Right renal cortex interstitium (tissue), 3 donors: ENCODE data around the gene TP53I11. TPM values are rescaled to one million over a fixed set of nuclear protein-coding genes. Genes with fewer than 3 reads are reported as not detected.

Experiments
- DNase-seq, 3 donors: peaks; one replicate each; pipeline ENCODE4 v3.0.0-alpha.2; 2013; ENCODE audit warnings: low read depth in 3 of 3, low spot score in 2 of 3
- polyA plus RNA-seq, 3 donors: library from polyadenylated mRNA; unstranded; fragments of 120-200 nt; gene quantifications; one replicate each; pipeline ENCODE4 v1.2.1, GENCODE V29; 2013; ENCODE audit not compliant: insufficient read length in 3 of 3

The TP53I11 gene, protein sequence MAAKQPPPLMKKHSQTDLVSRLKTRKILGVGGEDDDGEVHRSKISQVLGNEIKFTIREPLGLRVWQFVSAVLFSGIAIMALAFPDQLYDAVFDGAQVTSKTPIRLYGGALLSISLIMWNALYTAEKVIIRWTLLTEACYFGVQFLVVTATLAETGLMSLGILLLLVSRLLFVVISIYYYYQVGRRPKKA
- 10 to 100 TPM; 58.0 to 66.7 (median 61.8) TPM for polyA plus RNA-seq

DNA sequence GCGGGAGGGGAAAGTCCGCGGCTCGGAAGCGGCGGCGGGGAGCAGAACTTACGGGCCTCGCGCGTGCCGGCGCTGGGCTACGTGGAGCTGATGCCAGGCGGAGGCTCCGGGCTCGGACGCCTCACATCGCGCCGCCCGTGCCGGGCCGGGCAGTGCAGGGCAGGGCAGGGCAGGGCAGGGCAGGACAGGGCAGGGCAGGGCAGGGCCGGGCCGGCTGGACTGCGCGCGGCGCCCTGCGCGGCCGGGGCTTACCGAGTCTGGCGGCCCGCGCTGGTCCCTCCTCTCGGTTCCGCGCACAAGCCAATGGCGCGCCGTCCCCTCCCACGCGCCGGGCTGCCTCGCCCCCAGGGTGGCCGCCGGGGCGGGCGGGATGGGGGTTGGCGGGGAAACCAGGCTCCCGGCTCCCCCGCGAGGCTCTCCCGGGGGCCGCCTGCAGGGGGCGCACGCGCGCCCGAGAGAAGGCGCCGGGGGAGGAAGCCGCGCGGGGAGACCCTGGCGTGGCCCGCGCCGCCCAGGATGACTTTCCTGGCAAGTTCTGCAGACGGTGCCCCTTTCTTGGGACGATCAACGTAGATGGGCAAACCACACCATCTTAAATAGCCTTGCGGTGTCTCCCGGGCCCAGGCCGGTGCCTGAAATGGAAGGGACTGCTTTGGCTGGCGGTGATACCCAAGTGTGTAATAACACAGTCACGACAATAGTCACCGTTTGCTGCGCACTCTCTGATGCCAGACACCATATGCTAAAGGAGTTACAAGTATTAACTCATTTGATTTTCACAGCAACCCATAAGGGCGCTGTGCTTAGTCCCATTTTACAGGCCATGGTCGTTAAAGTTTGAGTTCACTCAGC lies at the start of gene TP53I11:
TSS of gene TP53I11 (minus strand) at position 259 of the 852 bp plus-strand sequence. CDS start 12,548 bp downstream, outside the sequence.
- peak in 1 of 3 donors; percentile 60 for DNase-seq

- DNase-seq: no peak
These were observed 48.4 kb upstream of the TP53I11 start for GRCh38 chr11:44999068-44999467.

DNA sequence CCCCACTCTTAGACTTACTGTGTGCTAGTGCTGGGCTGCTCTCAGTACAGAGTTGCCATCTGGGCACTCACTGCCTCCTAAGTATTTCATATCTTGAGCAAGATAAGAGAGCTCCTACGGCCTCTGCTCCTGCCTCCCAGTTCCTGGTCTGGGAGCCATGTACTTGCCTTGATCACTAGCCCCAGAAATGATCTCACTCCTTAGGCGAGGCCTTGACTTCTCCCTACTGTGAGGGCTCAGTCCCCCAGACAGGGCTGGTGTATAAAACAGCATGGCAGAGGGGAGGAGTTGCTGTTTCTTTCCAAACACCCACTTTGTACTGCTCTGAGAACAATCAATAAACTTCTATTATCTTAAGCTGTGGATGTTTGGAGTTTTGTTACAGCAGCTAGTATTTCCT lies 47.4 kb upstream of the TP53I11 start:
- DNase-seq: no peak

DNA sequence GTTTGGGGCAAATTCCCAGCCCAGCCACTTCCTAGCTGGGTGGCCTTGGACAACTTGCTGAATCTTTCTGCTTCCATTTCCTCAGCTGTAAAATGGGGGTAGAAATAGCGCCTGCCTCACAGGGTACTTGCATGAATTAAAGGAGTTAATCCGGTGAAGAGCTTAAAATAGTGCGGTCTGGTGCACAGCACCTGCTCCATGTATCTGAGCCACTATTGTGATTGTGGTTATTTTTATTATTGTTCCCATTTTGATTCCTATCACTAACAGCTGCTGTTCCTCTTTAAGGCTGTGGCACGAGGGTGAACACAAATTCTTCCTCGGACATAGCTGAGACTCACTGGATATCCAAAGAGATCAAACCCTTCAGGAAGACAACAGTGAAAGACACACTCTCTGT lies 46.9 kb upstream of the TP53I11 start:
- no peak for DNase-seq

DNA sequence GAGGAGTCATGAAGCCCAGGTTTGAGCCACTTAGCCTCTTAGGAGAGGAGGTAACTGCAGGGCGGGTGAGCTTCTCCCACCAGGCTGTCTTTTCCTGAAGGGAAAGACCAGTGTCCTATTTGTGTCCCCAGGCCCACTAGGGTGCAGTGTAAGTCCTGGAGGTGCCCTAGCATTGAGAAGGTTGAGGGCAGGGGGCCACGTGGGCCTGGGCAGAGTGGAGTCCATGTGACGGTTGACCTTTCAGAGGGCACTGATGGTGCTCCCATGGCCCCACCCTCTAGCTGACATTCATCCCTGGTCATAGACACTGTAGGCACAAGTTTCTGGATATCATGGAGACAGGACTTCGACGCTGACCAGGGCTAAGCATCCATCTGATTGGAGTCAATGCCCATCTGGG lies 44.1 kb upstream of the TP53I11 start:
- DNase-seq: no peak

- DNase-seq: no peak
These were observed 43.5 kb upstream of the TP53I11 start for GRCh38 chr11:44993971-44994704.

- DNase-seq: no peak
These were observed 42.1 kb upstream of the TP53I11 start for GRCh38 chr11:44992774-44993173.

DNA sequence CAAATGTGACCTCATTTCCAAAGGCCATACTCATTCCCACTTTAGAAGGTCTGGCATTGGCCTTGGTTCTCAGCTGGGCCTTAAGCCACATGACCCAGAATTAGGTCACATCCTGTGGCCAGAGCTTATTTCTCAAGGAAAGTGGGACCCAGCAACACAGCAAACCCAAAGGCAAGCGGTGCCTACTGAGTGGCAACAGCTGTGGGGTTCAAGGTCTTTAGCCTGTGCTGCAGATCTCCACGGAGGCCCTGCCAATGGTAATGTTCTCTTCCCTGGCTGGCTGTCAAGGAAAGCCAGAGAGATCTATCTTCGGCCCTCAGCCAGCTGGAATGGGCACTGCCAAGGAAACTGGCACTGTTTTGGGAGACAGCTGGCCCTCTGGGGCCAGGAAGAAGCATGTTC lies 41.5 kb upstream of the TP53I11 start:
- no peak for DNase-seq

DNA sequence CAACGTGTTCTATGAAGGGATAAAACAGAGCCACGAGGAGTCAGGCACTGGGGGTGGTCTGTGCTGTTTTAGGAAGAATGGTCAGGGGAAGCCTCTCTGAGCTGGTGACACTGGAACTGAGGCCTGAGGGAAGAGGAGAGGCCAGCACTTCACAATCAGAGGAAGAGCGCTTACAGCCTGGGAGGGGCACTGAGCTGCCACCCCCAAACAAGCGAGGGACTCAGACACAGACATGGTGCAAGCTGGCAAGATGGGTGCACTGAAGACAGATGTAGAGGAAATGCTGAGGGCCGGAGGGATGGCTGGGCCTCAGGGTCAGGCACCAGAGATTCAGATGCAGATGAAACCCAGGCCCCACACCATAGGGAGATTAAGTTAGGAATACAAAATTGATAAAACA lies 40.0 kb upstream of the TP53I11 start:
- DNase-seq: no peak

- DNase-seq: no peak
These were observed 39.3 kb upstream of the TP53I11 start for GRCh38 chr11:44989831-44990566.

DNA sequence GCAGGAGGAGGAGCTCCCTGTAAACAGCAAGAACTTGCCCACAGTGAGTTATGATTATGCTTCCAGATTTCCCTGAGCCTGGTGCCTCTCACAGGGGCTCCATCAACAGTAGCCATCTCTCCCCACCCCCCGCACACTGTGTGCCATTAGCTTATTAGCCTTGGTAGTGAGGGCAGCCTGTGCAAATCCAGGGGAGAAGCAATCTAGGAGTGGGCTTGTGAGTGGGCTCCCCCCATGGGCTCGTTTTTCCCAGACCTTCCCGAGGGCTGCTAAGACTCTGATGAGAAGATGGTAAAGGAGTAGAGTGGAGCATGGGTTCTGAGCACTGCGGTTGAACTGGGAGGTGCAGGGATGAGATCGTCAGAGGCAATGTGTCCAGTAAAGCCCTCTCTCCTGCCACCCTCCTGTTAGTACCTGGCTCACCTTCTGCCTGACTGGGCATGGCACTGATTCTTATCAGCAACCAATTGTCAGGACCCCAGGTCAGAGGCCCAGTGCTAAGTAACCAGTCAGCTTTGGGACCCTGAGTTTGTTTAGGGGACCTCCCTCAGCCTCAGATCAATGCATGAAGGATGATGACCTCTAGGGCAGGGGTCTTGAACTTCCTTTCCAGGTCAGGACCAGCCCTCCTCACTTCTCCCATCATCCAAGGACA lies 38.4 kb upstream of the TP53I11 start:
- DNase-seq: no peak

DNA sequence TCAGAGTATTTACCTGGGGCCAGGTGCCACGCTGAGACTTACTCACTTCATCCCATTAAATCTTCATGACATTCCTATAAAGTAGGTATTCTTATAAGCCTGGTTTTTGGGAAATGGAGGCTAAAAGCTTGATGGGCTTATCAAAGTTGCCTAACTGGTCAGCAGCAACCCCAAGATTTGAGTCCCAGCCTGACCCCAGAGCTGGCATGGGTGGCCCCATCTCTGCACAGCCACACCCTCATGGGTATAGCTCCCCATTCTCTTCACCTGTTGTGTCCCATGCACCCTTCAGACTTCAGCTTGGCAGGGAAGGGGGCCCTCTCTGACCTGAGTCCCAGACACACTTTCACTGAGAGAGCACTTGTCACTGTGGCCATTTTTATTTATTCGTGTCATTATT lies 37.4 kb upstream of the TP53I11 start:
- no peak for DNase-seq

- DNase-seq: no peak
These were observed 36.8 kb upstream of the TP53I11 start for GRCh38 chr11:44987506-44987905.

DNA sequence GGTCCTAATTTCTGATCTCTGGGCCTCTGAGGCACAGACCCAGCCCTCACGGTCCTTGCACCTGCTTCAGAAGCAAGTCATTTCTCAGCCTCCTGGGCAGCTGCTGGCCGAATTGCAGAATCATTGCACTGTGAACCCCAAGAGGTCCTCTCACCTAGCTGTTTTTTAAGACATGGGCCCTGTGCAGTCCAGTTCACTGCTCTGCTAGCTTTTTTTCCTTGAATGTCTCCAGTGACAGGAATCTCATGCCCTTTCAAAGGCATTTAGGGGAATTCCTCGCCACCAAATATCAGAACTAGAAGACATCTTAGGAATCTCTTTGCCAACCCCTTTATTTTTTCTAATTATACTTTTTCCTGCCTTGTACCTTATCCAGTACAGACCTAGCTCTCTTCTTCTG lies 35.6 kb upstream of the TP53I11 start:
- no peak for DNase-seq

DNA sequence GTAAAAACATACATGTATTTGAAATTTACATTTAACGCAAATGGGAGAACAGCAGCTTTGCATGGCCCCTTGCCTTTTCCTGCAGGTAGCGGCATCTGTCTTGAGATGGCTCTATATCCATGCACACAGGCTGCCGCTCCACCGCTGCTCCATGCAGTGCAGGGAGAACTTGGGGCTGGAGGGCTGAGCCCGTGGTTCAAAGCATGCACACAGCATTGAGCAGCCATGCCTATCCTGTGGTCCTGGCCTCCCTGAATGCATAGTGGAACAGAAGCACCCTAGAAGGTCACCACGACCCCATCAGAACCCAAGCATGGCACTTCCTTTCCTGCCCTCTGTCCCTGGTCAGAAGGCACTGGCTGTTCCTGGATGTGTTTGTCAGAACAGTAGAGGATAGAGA lies 35.0 kb upstream of the TP53I11 start:
- DNase-seq: no peak

DNA sequence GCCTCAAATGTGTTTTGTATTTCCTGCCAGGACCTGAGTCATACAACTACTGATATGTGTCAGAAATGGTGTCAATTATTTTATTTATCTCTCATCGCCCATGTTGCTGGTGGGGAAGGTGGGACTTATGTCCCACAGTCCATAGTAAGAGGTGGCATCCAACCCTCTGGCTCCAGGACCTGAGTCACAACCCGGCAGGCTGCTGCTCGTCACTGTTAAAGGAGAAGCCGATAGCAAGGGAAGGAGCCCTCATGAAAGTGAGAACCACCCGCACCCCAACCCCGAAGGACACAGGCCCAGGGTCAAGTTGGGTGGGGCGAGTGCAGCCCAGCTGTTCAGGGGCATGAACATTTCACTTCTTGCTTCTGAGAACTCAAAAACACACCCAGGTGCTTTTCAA lies 33.1 kb upstream of the TP53I11 start:
- no peak for DNase-seq

DNA sequence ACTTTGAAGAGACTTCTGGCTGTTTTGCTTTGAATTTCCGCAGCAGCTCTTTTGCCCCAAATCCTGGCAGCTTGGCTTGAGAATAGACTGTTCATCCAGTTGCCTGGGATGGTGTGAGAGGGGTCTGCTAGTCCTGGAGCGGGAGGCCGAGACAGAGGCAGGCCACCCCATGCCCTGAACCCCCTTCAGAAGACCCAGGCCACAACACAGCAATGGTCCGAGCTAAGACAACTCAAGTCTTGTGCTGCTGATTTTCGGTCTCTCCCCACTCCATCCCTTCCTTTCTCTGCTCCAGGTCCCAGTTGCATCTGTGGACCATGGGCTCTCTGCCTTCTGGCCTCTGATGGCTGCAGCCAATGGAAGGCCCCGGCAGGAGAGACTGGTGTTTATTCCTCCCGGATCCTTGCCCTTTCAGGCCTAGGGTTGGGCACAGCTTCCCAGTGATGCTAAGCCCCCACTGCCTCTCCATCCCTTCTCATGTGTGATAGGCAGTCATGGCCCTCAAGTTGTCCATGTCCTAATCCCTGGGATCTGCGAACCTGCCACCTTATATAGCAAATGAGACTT lies 31.9 kb upstream of the TP53I11 start:
- DNase-seq: no peak

DNA sequence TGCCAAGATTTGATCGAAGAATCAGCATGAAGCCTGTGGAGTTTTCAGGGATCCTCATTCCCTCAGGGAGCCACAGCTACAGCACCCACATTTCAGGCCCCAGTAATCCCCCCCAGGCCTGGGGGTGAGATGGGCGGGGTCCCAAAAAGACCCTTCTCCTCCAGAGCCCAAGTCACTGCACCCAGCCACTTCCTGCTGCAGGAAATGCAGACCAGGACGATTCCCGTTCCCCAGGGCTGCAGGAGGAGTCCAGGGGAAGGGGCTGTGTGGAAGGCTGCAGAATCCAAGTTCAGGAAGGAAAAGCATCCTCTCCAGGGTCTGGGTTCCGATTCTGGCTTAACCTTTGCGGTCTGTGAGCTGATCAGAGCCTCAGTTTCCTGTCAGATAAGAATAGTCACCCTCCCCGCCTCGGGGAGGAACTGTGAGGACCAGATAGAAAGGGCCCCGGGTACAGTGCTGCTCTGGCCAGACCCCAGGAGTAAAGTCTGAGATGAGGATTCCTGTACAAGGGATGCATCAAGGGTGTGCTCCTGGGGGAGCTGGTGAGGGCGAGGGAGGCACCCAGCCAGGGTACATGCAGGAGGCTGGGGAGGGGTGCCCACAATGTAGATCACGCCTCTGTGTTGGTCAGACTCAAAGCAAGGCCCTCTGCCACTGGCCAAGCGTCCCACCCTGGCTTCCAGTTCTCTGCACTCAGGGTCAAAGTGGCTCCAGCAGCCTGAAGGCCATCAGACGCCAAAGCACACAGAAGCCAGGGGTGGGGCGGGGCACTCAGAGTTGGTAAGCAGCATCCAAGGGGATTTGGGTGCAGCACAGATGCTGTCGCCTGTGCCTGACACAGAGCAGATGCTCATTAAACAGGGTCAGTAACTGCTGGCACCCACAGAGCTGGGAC lies 30.1 kb upstream of the TP53I11 start:
- no peak for DNase-seq
